NCI-H1436 (cell line): ENCODE results near the gene NFIC.
"Not testable (repeated sequence)": the region's sequence is repeated elsewhere in the genome, so short reads cannot be mapped to it uniquely, and the experiment has no call there.

Source experiments
- DNase-seq: peaks from one replicate; lab custom pipeline; 2025; lab: John Stamatoyannopoulos, UW

NFIC gene

DNA sequence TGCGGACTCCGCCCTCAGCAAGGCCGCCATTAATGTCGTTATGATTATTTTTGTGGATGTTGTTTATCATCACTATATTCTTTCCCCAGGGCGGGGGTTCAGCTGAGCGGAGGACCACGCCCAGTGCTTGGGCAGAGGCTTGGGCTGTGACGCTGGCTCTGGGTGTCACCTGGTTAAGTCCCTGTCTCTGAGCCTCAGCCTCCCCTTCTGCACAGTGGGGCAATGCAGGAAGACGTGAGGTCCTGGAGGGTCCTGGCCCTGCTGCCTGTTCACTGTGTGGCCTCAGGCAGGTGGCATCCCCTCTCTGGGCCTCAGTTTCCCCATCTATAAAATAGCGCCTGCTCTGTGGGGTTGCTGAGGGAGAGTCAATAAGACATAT, 32.5 kb downstream of the NFIC start:
- DNase-seq: no peak

DNA sequence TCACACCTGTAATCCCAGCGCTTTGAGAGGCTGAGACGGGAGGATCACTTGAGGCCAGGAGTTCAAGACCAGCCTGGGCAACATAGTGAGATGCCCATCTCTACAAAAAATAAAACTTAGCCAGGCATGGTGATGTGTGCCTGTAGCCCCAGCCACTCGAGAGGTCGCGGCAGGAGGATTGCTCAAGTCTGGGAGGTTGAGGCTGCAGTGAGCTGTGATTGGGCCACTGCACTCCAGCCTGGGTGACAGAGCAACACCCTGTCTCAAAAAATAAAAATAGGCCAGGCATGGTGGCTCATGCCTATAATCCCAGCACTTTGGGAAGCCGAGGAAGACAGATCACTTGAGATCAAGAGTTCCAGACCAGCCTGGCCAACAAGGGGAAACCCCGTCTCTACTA, 32.9 kb downstream of the NFIC start:
- DNase-seq: not testable (repeated sequence)

DNA sequence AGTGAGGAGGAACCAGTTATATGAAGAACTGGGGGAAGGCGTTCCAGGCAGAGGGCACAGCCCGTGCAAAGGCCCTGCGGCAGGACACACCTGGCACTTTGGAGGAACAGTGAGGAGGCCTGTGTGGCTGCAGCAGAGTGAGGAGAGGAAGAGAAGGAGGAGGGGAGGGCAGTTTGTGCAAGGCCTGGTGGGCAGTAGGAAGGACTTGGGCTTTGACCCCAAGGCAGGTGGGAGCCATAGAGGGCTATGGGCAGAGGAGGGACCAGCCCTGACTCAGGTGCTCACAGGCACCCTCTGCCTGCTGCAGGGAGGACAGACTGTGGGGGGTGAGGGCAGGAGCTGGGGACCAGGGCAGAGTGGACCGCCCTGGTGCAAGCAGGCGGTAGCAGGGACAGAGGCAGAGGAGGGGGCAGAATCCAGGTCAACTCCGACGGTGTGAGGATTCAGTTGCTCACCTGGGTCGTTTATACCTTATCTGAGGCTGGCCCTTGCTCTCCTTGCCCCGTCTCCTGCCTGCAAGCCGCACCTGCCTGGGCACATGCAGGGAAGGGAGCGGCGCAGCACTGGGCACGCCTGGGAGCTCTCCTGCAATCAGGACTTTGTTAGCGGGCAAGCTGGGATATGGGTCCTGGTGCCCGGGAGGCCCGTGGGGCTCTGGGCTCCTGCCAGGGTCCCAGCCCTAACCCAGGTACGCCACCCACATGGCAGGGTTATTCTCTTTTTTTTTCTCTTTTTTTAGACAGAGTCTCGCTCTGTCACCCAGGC, 34.8 kb downstream of the NFIC start:
- no peak for DNase-seq

DNA sequence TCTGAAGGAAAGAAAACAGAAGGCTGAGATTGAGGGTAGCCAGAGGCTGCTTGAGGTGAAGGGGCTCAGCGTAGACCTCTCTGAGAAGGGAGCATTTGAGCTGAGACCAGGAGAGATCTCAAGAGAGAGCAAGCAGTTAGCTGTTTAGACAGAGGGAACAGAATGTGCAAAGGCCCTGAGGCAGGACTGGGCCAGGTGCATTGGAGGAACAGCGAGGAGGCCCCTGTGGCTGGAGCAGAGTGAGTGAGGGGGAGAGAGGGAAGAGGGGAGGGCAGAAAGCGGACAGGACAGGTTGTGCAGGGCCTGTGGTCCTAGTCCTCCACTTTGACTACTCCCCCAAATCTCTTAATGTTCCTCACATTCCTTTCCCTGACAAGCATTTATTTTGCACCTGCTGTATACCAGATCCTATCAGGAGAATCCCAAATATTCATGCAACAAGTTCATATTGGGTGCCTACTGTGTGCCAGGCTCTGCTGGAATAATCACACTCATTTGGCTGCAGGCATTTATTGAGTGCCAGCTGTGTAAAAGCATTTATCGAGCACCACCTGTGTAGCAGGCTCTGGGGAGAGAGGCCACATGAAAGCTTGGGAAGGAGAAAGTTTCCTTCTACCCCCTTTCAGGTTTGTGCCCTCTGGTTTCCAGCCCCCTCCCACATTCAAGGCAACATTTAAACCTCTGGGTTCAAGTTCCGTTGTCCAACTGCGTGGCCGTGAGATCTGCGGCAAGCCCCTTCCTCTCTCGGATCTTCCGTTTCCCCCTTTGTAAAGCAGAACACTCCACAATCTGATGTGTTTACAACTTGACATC, 36.5 kb downstream of the NFIC start:
- no peak for DNase-seq

DNA sequence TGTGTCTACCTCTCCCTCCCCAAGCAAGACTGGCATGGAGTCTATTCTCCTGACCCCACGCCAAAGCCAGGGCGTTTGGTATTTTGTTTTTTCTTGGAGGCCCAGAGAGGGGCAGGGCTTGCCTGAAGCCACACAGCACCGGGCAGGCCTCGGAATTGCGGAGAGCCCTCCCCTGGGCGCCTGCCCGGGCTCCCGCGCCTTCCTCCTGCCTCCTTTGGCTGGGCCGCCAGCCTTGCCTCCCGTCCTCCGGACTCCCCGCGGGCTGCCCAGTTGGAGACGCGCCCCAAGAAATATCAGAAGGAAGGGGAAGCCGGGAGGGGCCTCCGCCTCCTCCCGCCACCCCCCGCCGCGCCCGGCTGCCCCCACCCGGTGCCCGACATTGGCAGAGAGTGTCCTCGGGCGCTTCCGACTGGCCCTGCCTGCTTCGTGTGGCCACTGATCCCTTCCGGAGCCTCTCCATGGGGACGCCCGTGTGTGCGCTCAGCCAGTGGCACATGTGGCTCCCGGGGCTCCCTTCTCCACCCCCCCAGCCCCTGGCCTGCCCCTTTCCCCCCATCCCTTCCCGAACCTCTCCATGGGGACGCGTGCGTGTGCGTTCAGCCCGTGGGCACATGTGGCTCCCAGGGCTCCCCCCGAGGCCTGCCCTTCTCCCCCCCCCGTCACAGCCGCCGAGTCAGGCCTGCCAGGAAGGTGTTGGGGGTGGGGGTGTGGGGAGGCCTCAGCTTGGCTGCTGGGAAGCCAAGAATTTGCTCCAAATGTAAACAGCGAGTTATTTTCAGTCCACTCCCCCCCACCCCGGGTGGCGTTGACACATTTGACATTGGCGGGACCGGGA, 37.3 kb downstream of the NFIC start:
- DNase-seq: no peak

DNA sequence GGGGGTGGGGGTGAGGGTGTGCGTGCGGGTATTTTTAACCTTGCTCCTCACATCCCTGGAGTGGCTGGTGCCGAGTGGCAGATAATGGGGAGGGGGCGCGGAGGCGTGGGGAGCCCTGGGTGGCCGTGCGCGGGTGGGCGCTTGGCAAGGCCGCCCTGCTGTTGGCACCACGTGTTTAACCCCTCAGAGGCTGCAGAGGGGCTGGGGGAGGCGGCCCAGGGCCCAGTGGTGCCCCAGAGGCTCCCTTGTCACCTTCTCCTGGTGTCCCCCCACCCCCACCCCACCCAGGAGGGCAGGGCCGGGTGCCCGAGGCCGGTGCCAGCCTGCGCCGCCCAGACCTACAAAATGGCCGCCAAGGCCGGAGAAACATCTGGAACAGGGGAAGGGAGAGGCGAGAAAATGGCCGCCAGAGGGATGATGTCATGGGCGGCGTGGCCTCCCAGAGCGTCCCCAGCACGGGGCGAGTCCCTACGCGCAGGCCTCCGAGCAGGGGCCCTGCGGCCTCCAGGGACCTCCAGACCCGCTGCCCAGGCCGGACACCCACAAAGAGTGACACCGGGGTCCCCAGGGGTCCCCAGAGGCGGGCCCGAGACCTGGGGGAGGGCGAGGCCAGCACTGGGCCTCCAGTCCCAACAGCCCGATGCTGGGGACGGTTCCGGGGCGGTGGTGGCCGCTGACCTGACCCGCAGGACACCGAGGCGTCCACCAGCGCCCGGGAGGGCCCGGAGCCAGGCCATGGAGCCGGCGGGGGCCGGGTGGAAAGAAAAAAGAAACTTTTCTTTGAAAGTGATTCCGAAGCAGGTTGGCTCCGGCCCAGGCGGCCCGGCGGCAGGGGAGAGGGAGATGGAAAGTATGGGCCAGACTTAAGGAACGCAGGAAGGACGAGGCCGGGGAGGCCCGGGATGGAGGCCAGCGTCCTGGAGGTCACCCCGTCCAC, 38.2 kb downstream of the NFIC start:
- no peak for DNase-seq

DNA sequence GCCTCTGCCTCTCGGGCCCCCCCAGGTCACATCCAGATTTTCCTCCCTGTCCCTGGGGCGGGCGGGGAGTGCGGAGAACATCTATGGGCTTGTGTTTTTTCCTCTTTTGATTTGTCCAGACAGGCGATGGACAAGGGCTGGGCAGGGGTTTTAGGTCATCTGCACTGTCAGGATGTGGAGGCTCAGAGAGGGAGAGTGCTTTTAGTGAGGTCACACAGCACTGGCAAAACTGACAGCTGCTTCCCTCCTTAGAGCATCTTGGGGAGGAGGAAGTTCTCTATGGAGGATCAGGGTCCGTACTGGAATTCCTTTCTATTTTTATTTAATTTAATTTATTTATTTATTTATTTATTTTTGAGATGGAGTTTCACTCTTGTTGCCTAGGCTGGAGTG, 38.9 kb downstream of the NFIC start:
- DNase-seq: no peak

DNA sequence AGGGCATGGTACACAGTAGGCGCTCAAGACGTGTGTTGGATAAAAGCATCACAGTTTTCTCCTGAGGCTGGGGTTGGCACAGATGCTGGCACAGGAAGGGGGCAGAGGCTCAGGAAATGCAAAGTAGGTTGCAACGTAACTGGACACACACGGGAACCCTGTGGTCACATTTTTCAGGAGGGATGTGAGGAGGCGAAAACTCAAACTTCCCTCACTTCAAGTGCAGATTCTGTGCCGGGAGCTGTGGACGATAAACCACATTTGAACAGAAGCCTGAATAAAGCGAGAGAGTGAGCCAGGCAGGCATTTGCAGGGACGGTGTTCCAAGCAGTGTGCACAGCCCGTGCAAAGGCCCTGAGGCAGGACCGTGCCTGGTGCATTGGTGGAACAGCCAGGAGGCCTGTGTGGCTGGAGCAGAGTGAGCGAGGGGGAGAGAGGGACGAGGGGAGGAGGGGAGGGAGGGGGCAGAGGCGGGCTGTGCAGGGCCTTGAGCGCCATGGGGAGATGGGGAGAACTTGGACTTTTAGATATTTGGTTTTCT, 40.3 kb downstream of the NFIC start:
- DNase-seq: no peak

DNA sequence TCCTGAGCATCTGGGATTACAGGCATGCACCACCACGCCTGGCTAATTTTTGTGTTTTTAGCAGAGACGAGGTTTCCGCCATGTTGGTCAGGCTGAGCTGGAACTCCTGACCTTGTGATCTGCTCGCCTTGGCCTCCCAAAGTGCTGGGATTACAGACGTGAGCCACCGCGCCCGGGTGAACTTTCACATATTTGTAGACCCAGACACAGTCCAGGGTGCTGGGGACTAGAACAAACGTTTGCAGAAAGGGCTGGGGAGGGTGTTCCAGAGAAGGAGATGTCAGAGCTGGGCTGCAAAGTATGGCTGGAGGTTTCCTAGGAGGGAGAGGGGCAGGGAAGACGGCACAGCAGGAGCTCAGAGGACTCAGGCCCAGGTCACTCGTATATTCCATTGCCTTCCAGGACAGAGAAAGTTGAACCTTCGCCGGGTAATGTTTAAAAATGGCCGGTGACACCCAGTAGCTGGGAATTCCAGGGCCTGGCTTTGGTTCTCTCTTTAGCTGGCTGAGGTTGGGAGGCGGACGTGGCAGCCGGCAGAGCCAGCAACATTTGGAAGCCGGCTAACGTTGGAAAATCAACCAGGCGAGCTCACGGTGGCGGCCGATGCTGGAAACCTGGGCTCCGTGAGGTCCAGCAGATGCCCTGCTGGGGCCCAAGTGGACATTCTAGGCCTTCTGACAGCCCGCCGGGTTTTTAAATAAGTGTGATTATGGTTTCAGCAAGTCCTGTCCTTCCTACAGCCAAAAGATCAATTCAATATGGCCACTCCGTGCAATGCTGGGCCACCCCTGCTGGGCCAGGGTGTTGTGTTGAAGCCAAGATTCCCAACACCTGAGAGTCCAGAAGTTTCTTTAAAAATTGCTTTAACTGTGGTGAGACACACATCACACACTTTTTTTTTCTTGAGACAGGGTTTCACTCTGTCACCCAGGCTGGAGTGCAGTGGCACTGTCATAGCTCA, 41.5 kb downstream of the NFIC start:
- no peak for DNase-seq

DNA sequence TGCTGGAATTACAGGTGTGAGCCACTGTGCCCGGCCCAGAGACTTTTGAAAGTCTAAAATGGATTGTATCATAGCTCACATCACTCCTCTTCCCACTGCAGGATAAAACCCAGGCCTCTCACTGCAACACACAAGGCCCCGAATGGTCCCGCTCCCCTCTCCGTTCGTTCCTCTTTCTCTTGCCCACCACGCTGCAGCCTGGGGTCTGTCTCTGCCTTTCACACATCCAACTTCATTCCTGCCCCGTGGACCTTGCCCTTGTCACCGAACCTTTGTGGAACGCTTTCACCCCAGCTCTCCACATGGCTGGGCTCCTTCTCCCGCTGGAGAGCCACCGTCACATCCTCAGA, 42.6 kb downstream of the NFIC start:
- no peak for DNase-seq

DNA sequence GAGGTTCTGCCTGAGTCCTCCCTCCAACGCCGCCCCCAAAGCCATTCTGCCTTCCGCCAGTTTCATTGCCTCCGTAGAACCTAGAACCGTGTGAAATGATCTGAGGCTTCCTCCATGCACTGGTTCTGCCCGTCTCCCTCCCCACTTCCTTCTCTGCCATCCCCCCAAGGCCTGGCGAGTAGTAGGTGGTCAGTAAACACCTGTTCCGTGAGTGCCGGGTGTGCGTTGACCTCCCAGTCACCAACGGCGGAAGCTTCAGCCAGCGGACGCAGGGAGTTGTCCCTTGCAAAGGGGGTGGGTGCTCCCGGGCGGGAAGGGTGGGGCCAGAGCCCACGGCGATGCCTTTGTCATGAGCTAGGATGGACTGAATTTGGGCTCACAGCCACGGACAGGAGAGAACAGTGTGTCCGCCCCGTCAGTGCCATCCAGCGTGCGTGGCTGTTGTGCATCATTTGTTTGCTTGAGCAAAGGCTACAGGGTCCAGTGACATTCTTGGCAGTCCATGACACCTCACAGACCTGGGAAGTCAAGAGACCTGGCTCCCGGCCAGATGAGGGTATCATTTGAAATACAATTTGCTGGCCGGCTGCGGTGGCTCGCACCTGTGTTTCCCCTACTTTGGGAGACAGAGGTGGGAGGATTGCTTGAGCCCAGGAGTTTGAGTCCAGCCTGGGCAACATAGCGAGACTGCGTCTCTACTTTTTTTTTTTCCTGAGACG, 43.1 kb downstream of the NFIC start:
- no peak for DNase-seq

DNA sequence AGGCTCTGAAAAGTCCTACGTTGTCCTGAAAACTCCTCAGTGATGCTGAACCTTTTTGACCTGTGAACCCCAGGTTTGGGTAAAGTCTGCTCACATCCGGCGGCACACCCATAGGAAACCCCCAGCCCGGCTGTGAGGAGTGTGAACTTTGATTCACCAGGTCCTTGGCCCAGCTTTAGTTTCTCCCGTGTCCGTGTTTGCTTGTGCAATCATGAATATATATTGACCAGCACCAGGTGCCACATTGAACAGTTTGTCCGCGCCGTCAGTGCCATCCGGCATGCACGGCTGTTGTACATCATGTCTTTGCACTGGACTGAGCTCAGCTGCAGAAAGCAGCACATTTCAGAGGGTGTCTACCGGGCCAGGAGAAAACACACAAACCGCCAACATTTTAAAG, 45.3 kb downstream of the NFIC start:
- no peak for DNase-seq

DNA sequence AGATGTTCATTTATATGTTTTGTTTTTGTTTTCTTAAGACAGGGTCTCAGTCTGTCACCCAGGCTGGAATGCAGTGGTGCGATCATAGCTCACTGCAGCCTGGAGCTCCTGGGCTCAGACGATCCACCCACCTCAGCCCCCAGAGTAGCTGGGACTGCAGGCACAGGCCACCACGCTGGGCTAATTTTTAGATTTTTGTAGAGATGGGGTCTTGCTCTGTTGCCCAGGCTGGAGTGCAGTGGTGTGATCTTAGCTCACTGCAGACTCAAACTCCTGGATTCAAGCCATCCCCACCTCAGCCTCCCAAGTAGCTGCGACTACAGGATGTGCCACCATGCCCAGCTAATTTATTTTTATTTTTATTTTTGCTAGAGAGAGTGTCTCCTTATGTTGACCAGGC, 45.7 kb downstream of the NFIC start:
- DNase-seq: no peak

DNA sequence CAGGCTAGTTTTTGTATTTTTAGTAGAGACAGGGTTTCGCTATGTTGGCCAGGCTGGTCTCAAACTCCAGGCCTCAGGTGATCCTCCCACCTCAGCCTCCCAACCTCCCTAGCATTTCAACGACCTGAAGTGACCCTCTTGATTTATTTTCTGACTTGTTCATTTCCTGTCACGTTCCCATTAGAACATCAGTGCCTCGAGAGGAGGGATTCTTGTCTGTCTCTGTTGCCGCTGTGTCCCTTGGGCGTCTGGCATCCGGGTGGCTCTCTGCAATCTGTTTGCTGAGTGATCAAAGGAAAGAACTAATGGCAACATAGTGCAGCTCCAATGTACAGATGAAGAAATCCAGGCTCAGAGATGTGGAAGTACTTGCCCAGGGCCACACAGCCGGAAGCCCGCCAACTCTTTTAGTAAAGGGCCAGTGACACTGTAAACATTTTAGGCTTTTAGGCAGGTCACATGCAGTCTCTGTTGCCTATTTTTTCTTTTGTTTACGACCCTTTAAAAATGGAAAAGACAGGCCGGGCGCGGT, 47.5 kb downstream of the NFIC start:
- DNase-seq: peak; percentile 54

DNA sequence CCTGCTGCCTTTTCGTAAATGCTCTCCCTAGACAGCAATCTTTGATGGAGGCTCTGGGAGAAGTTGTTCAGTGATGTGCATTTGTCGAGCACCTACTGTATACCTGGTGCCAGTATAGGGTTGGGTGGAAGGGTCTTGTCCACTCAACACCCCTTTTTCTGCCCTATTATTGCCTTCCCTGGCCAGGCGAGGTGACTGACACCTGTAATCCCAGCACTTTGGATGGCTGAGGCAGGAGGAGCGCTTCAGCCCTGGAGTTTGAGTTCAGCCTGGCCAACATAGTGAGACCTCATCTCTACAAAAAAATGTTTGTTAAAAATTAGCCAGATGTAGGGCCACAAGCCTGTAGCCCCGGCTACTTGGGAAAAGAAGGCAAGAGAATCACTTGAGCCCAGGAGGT, 49.3 kb downstream of the NFIC start:
- DNase-seq: no peak

DNA sequence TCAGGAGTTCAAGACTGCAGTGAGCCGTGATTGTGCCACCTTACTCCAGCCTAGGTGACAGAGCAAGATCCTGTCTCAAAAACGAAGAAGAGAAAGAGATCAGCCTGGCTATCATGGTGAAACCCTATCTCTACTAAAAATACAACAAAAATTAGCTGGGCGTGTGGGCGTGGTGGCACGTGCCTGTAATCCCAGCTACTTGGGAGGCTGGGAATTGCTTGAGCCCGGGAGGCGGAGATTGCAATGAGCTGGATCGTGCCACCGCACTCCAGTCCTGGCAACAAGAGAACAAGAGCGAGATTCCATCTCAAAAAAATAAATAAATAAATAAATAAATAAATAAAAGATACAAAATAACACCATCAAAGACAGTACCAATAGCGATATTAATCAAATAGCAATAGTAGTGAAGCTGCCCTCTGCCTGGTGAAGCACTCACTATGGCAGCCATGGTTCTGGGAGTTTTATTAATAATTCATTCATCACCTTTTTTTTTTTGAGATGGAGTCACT, 53.9 kb downstream of the NFIC start:
- DNase-seq: no peak

DNA sequence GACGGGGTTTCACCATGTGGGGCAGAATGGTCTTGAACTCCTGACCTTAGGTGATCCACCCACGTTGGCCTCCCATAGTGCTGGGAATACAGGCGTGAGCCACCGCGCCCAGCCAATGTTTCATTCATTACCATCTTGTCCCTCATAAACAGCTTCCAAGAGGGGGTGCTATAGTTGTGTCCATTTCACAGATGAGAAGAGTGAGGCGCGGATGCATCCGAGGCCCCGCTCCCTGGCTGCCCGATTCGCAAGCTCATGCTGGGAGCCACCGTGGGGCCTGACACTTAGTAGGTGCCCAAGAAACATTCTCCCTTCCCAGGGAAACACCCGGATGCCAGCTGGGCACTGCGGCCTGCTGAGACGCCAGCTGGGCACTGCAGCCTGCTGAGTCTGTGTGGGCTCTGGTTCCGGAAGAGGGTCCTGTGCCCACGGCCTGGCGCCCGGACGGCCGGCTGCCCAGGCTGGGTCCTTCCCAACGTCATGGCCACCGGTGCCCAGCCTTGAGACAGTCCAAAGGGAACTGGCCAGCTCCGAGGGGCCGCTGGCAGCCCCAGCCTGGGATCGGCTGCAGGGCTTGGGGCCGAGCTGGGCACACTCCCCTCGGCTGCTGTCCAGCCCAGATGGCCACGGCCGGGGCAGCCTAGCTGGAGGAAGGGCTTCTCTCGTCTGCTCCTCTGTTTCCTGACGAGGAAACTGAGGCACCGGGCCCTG, 54.7 kb downstream of the NFIC start:
- no peak for DNase-seq

DNA sequence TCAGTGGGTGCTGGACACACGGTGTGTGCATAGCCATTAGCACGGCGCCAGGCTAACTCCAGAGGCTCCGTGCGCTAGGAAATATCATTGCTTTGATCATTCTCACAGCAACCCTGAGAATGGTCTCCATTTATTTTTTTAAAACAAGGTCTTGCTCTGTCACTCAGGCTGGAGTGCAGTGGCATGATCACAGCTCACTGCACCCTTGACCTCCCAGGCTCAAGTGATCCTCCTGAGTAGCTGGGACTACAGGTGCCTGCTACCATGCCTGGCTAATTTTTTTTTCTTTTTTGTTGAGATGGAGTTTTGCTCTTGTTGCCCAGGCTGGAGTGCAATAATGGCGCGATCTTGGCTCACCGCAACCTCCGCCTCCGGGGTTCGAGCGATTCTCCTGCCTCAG, 55.3 kb downstream of the NFIC start:
- not testable (repeated sequence) for DNase-seq
